GM19023 (cell line): ENCODE measurements around the gene SASS6.
"Not testable (repeated sequence)": the region's sequence is repeated elsewhere in the genome, so short reads cannot be mapped to it uniquely, and the experiment has no call there.

Experiments
- ATAC-seq: cut with Tn5 transposase; IDR thresholded peaks from one replicate; pipeline ENCODE4 v1.9.1; 2021; ENCODE audit warnings: mild to moderate bottlenecking, moderate library complexity; ENCODE audit not compliant: unreplicated experiment

The SASS6 gene

GRCh38 chr1:100050139-100050538 is 82.6 kb downstream of the SASS6 start:
- no peak for ATAC-seq

- not testable (repeated sequence) for ATAC-seq
Measured at GRCh38 chr1:100047235-100047708, 85.5 kb downstream of the SASS6 start.

GRCh38 chr1:100045206-100045605 is 87.5 kb downstream of the SASS6 start:
- ATAC-seq: no peak

DNA sequence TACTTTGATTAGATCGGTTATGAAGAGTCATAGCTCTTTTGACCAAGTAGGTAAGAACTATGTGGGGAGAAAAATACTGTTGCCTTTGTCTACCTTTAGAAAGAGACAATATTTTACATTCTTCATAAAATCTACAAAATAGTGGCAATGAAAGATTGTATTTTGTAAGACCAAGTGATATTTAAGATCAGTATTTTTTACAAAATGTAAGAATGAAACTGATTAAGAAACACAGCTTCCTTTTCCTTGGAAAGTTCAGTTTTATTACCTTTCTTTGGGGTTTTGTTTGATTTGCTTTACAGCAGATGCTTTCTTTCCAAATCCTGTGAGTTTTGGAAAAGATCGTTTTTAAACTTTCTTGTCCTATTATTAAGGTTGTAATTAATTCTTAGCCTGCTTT is 93.1 kb downstream of the SASS6 start:
- no peak for ATAC-seq

- ATAC-seq: peak; percentile 58
Measured at GRCh38 chr1:100038660-100039287, 94.0 kb downstream of the SASS6 start.

- ATAC-seq: peak; percentile 83
Measured at GRCh38 chr1:100037927-100038659, 94.6 kb downstream of the SASS6 start.

GRCh38 chr1:100037656-100037926 is 95.1 kb downstream of the SASS6 start:
- no peak for ATAC-seq

DNA sequence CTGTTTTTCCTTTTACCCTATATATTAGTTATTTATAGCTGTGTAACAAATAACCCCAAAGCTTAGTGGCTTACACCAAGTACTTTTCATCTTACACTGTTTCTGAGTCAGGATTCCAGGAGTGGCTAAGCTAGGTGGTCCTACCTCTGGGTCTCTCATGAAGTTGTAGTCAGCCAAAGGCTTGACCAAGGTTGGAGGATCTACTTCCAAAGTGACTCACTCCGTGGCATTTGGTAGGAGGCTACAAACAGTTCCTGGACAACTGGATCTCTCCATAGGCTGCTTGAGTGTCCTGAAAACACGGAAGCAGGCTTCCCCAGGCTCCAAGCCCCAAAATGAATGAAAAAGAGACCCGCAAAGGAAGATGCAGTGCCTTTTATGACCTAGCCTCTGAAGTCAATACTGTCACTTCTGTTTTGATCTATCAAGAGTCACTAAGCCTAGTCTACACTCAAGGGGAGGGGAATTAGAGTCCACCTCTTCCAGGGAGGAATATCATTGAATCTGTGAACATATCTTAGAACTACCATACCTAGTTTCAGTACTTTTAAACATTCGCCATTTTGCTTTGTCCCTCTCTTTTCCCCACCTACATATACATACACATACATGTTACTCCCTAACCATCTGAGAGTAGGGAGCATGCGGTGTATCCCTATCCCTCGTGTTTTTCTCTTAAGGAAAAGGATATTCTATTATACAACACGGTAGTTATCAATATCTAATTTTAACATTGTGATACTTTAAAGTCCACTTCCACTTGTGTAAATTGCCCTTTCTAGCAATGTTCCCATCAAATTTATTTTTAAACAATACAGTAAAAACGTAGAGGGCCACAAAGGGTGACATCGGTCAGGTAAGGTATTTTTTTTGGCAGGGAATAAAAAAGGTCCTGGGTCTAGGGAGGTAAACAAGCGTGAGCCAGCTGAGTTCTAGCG is 95.7 kb downstream of the SASS6 start:
- no peak for ATAC-seq

GRCh38 chr1:100035214-100035613 is 97.5 kb downstream of the SASS6 start:
- ATAC-seq: no peak

DNA sequence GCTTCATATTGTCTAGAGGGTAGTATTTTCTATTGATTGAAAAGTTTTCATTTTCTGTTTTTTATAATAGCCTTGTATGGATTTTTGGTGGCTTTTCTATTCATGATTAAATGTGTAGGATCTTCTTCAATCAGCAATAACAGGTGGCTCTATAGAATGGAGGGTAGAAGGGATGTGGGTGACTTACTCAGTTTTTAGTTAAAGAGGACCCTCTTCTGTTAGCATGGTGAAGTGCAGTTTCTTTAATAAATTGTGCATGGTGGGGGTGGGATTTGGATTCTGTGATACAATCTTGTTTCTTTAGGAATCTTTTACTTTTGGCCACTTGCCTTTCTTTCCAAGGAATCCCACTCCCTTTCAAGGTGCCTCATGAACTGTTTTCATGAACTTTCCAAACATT is 98.3 kb downstream of the SASS6 start:
- ATAC-seq: no peak
